ENCODE data around the gene TAB3. TPM values are rescaled to one million over a fixed set of nuclear protein-coding genes. Genes with fewer than 3 reads are reported as not detected.

Gene TAB3
- total RNA-seq, 1 experiment from 2014 or later = 9.5 TPM

Other genes with a start within 250 kb of the TAB3 start
- 5.6 and 7.1 TPM in 2 replicates for gene GK, start 235.8 kb downstream of the TAB3 start, total RNA-seq (2014; rRNA removed; shearing (Covaris generic))
- not detected in 2 replicates for gene FTHL17, start 182.8 kb upstream of the TAB3 start, total RNA-seq (2014; rRNA removed; shearing (Covaris generic))

Data from Daoy (cell line).